ENCODE results near the gene C14orf180. TPM values are rescaled to one million over a fixed set of nuclear protein-coding genes. Genes with fewer than 3 reads are reported as not detected.
A peak's percentile ranks its signal among the peaks of the same experiment; 100 is the strongest.

Gene C14orf180
- total RNA-seq, 6 donors from 2014 or later: not detected

- peak in 1 of 2 donors; percentile 50 for ATAC-seq (ENCODE audit: low FRiP score in 2 of 2)
- Histone ChIP-seq H3K9me3 (no peaks in the 10 kb centered on the region), H3K4me3 (peak within 1 kb of the TSS in 2 of 4 donors; percentile 15 to 20), H3K27me3 (peaks cover 0 to 23% (median 9%) of the 10 kb centered on the region in 4 donors), H3K4me1 (peaks cover 0 to 15% (median 3%) of the 10 kb centered on the region in 4 donors), H3K36me3 (no peaks in the 10 kb centered on the region), H3K27ac (no peak within 1 kb of the TSS)
- WGBS, 2 donors: 11 to 32% methylated on average over 18 to 82 of the region's 91 CpGs
- peak in 1 of 2 donors; percentile 87 for DNase-seq
- no peak for TF ChIP-seq POLR2AphosphoS5 (IDR thresholded peaks at IDR 0.05)
- TF ChIP-seq POLR2A (IDR thresholded peaks at IDR 0.05): no peak
- TF ChIP-seq CTCF (IDR thresholded peaks at IDR 0.05): no peak
- TF ChIP-seq EP300 (IDR thresholded peaks at IDR 0.05): no peak
Observed at GRCh38 chr14:104604458-104605449, 25.2 kb downstream of the C14orf180 start, which contains the start of gene TMEM179. Gene TMEM179, minus strand, starts transcription at chr14:104604772. Its CDS starts 31 bp downstream, at chr14:104604741.

DNA sequence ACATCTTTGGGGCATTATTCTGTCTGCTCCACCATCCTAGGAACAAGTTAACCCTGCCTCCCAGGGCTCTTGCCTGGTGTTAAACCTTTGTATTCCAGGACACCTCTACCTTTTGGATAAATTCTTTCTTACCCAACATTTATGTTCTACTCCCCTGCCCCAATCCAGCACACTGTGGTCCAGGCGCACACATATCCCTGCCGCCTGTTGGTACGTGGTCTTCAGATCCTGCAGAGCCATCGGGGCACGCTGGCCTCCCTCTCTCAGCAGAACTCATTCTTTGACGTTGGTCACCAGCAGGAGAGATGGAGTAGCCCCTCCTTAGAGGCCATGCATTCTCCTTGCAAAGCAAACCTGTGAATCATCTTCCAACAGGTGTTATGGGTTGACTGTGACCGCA, 30.1 kb downstream of the C14orf180 start:
- ATAC-seq (ENCODE audit: low FRiP score in 2 of 2): no peak
- no peak overlapping the region for H3K4me3 ChIP-seq
- no peak for DNase-seq
- 82 to 90% methylated on average over 6 to 7 of the region's 7 CpGs for WGBS, 2 donors
- TF ChIP-seq POLR2A (IDR thresholded peaks at IDR 0.05) (no peak), CTCF (IDR thresholded peaks at IDR 0.05) (no peak), EP300 (IDR thresholded peaks at IDR 0.05) (no peak), POLR2AphosphoS5 (IDR thresholded peaks at IDR 0.05) (no peak)
- peaks cover 0 to 4% (median 0%) of the 10 kb centered on the region in 4 donors for H3K4me1 ChIP-seq
- H3K9me3 ChIP-seq: no peaks in the 10 kb centered on the region
- peaks cover 0 to 7% (median 3%) of the 10 kb centered on the region in 4 donors for H3K27me3 ChIP-seq
- H3K27ac ChIP-seq: no peak overlapping the region
- H3K36me3 ChIP-seq: no peaks in the 10 kb centered on the region

DNA sequence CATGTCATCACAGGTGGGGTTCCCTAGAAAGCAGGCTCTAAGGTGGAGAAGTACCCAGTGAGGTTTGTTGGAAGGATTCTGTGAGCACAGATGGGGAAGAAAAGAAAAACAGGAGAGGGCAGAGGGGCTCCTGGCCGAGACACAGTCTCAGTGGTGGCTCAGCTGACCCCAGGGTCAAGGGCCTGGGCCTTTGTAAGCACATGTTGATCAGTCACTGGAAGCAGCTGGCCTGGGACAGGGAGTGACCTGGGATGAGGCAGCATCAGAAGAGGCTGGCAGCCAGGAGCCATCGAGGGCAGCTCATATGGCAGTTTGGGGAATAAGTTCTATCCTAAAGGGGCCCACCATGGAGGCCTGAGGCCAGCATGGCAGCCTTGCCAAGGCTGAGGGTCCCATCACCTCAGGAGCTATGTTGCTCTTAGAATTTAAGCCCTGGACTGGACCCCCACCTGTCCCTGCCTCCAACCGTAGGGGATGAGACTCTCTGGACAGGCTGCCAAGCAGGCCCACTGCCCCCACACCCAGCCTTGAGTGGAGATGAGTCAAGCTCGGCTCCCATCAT, 31.3 kb downstream of the C14orf180 start:
- WGBS, 2 donors: 50 to 69% methylated on average over 2 to 4 of the region's 4 CpGs
- Histone ChIP-seq H3K4me1 (no peaks in the 10 kb centered on the region), H3K9me3 (no peaks in the 10 kb centered on the region), H3K27ac (no peak overlapping the region), H3K27me3 (no peaks in the 10 kb centered on the region), H3K36me3 (no peaks in the 10 kb centered on the region), H3K4me3 (no peak overlapping the region)
- TF ChIP-seq POLR2A (IDR thresholded peaks at IDR 0.05) (no peak), EP300 (IDR thresholded peaks at IDR 0.05) (no peak), POLR2AphosphoS5 (IDR thresholded peaks at IDR 0.05) (no peak), CTCF (IDR thresholded peaks at IDR 0.05) (no peak)
- DNase-seq (no peak), ATAC-seq (ENCODE audit: low FRiP score in 2 of 2) (no peak)

GRCh38 chr14:104611881-104612280, 32.3 kb downstream of the C14orf180 start:
- no peaks in the 10 kb centered on the region for H3K4me1 ChIP-seq
- WGBS, 2 donors: 52 to 63% methylated on average over 8 of the region's 8 CpGs
- DNase-seq (no peak), ATAC-seq (ENCODE audit: low FRiP score in 2 of 2) (no peak)
- H3K27ac ChIP-seq: no peak overlapping the region
- no peaks in the 10 kb centered on the region for H3K9me3 ChIP-seq
- no peaks in the 10 kb centered on the region for H3K36me3 ChIP-seq
- TF ChIP-seq EP300 (IDR thresholded peaks at IDR 0.05) (no peak), CTCF (IDR thresholded peaks at IDR 0.05) (no peak), POLR2AphosphoS5 (IDR thresholded peaks at IDR 0.05) (no peak), POLR2A (IDR thresholded peaks at IDR 0.05) (no peak)
- H3K27me3 ChIP-seq: no peaks in the 10 kb centered on the region
- no peak overlapping the region for H3K4me3 ChIP-seq
